Activated naive CD4-positive, alpha-beta T cell treated with anti-CD3 and anti-CD28 coated beads, Interleukin-2, amount 10 ng/mL, durations not matched to agents 7 days and 5 days (primary cell): ENCODE measurements around the gene UCN2.
"Not testable (repeated sequence)": the region's sequence is repeated elsewhere in the genome, so short reads cannot be mapped to it uniquely, and the experiment has no call there.

ENCODE experiments used
- CTCF ChIA-PET: fragments of 350-600 bp; sonication (Branson Sonifier 250); formaldehyde crosslinking; loops from one replicate; lab custom pipeline; 2021; ENCODE audit warnings: antibody characterized with exemption; lab: Charles Lee
- DNase-seq: peaks from one replicate; pipeline ENCODE4 v3.0.0-alpha.2; 2020
- H3K27ac Mint-ChIP-seq: one replicate; pipeline ENCODE4 v1.8.0; 2021; ENCODE audit warnings: mild to moderate bottlenecking, moderate library complexity, mixed read lengths
- H3K27me3 Mint-ChIP-seq: one replicate; pipeline ENCODE4 v1.8.0; 2021; ENCODE audit warnings: mild to moderate bottlenecking, mixed read lengths
- H3K36me3 Mint-ChIP-seq: one replicate; pipeline ENCODE4 v1.8.0; 2021; ENCODE audit warnings: mixed read lengths
- H3K4me1 Mint-ChIP-seq: one replicate; pipeline ENCODE4 v1.8.0; 2021; ENCODE audit warnings: mixed read lengths
- H3K4me3 Mint-ChIP-seq: one replicate; pipeline ENCODE4 v1.8.0; 2021; ENCODE audit warnings: mild to moderate bottlenecking, moderate library complexity, mixed read lengths
- H3K9me3 Mint-ChIP-seq: one replicate; pipeline ENCODE4 v1.8.0; 2021; ENCODE audit warnings: mixed read lengths

The UCN2 gene

GRCh38 chr3:48551651-48552050 is 11.9 kb downstream of the UCN2 start:
- H3K27ac Mint-ChIP-seq, H3K27me3 Mint-ChIP-seq, H3K9me3 Mint-ChIP-seq, DNase-seq, H3K4me3 Mint-ChIP-seq: not testable (repeated sequence)
- H3K4me1 Mint-ChIP-seq, result peaks cover 47% of the 10 kb centered on the region
- CTCF ChIA-PET, result interaction anchor here (1.2 to 7.5 kb wide), 3 partner anchors 10 to 151 kb away, joined by 3 to 91 read pairs (median 3); partner anchors contain the start of genes CCDC51 and TMA7
- peaks cover 44% of the 10 kb centered on the region for H3K36me3 Mint-ChIP-seq

GRCh38 chr3:48548729-48549705 is 14.6 kb downstream of the UCN2 start:
- CTCF ChIA-PET, result interaction anchor here (0.6 to 7.5 kb wide), 20 partner anchors 8 to 148 kb away, joined by 3 to 91 read pairs (median 4); partner anchors contain the start of genes ATRIP, CCDC51, PFKFB4 and SLC26A6
- Mint-ChIP-seq H3K27me3 (no peaks in the 10 kb centered on the region), H3K9me3 (no peaks in the 10 kb centered on the region), H3K4me3 (no peak overlapping the region), H3K36me3 (peaks cover 48% of the 10 kb centered on the region), H3K4me1 (peaks cover 29% of the 10 kb centered on the region), H3K27ac (no peak overlapping the region)
- DNase-seq, result peak; percentile 91

- Mint-ChIP-seq H3K9me3 (no peaks in the 10 kb centered on the region), H3K4me1 (peaks cover 24% of the 10 kb centered on the region), H3K4me3 (no peak overlapping the region), H3K36me3 (peaks cover 47% of the 10 kb centered on the region), H3K27me3 (peaks cover 5% of the 10 kb centered on the region), H3K27ac (no peak overlapping the region)
- DNase-seq, result no peak
- CTCF ChIA-PET, result interaction anchor here (0.8 to 7.5 kb wide), 8 partner anchors 11 to 147 kb away, joined by 3 to 91 read pairs (median 5); partner anchors contain the start of genes CCDC51, PFKFB4 and TMA7
Measured at GRCh38 chr3:48548126-48548525, 15.5 kb downstream of the UCN2 start.

GRCh38 chr3:48546203-48546829 is 17.3 kb downstream of the UCN2 start:
- Mint-ChIP-seq H3K27ac (no peak overlapping the region), H3K36me3 (peaks cover 54% of the 10 kb centered on the region), H3K4me3 (no peak overlapping the region), H3K9me3 (no peaks in the 10 kb centered on the region), H3K27me3 (peaks cover 5% of the 10 kb centered on the region), H3K4me1 (peaks cover 20% of the 10 kb centered on the region)
- CTCF ChIA-PET, result interaction anchor here (1.0 to 2.9 kb wide), 3 partner anchors 9 to 146 kb away, joined by 3 to 11 read pairs (median 6); no protein-coding TSS in a partner anchor
- DNase-seq, result no peak

DNA sequence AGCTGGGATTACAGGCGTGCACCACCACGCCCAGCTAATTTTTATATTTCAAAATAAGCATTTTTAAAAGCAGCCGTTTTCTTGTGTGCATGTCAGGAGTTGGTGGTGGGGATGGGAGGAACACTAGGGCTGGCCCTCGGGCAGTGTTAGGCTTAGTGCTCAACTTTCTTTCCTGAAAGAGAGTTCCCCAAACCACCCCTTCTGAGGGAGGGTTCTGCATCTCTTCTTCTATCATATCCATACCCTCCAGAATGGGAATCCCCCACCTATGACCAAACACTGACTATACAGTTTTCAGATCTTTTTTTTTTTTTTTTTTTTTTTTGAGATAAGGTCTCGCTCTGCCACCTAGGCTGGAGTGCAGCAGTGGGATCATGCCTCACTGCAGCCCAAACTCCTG is 19.4 kb downstream of the UCN2 start:
- DNase-seq, result no peak
- no peak overlapping the region for H3K27ac Mint-ChIP-seq
- CTCF ChIA-PET, result interaction anchor here (0.7 to 2.9 kb wide), 5 partner anchors 14 to 350 kb away, joined by 3 to 11 read pairs (median 8); no protein-coding TSS in a partner anchor
- no peak overlapping the region for H3K4me3 Mint-ChIP-seq
- H3K36me3 Mint-ChIP-seq, result peaks cover 51% of the 10 kb centered on the region
- peaks cover 5% of the 10 kb centered on the region for H3K27me3 Mint-ChIP-seq
- H3K4me1 Mint-ChIP-seq, result peaks cover 13% of the 10 kb centered on the region
- H3K9me3 Mint-ChIP-seq, result no peaks in the 10 kb centered on the region

DNA sequence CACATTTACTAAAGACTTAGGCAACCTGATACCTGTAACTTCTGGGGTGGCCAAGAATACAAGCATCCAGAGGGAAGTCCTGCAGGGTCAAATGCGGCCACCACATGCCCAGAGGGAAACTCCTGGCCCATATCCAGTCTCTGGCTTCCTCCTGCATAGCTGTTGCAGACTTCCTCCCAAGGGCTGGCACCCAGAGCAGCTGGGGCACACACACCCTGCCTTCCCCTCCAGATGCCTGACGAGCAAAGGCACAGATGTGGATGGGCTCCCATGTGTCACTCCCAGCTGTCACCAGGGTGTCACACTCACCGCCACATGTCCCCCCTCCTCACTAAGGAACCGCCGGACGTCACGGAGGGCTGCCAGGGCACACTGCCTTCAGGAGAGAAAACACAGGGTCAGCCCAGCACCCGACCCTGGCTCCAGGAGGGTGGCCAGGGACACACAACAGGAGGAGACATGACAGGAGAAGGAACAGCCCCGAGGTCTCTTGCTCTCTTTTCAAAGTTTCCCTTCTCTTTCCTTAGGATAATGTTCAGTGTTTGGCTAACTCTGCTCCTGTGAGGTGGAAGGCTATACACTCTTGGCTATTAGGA is 20.2 kb downstream of the UCN2 start:
- no peak overlapping the region for H3K27ac Mint-ChIP-seq
- peaks cover 5% of the 10 kb centered on the region for H3K27me3 Mint-ChIP-seq
- no peaks in the 10 kb centered on the region for H3K9me3 Mint-ChIP-seq
- H3K4me1 Mint-ChIP-seq, result peaks cover 7% of the 10 kb centered on the region
- no peak for DNase-seq
- no peak overlapping the region for H3K4me3 Mint-ChIP-seq
- CTCF ChIA-PET, result interaction anchor here (1.8 kb wide), 1 partner anchor 107 kb away, joined by 8 read pairs; no protein-coding TSS in a partner anchor
- peaks cover 51% of the 10 kb centered on the region for H3K36me3 Mint-ChIP-seq

GRCh38 chr3:48538451-48538850 is 25.1 kb downstream of the UCN2 start:
- Mint-ChIP-seq H3K4me3 (no peak overlapping the region), H3K27ac (no peak overlapping the region), H3K36me3 (peaks cover 57% of the 10 kb centered on the region), H3K27me3 (peaks cover 2% of the 10 kb centered on the region), H3K4me1 (peaks cover 8% of the 10 kb centered on the region), H3K9me3 (no peaks in the 10 kb centered on the region)
- CTCF ChIA-PET, result no interaction called here
- no peak for DNase-seq

DNA sequence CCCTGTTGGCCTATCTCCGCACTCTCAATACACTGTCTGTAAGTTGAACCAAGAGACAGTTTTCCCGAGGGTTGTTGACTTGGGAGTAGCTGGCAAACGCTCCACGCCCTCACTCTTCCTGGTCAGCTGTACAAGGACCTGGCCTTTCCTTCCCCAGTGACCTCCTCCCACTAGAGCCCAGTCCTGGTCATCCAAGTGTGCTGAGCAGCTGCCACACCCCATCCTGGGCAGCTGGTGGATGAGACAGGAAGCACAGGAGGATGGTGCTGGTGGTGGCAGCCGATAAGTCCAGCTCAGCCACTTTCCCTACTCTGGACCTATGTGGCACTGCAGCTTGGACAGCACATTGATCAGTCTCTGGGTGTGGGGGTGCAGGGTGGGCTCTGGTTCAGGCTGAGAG is 26.8 kb downstream of the UCN2 start:
- no peaks in the 10 kb centered on the region for H3K27me3 Mint-ChIP-seq
- peaks cover 57% of the 10 kb centered on the region for H3K36me3 Mint-ChIP-seq

GRCh38 chr3:48536116-48536515 is 27.5 kb downstream of the UCN2 start:
- H3K27me3 Mint-ChIP-seq, result no peaks in the 10 kb centered on the region
- no peak overlapping the region for H3K27ac Mint-ChIP-seq
- H3K4me3 Mint-ChIP-seq, result no peak overlapping the region
- no peak for DNase-seq
- peaks cover 12% of the 10 kb centered on the region for H3K4me1 Mint-ChIP-seq
- H3K9me3 Mint-ChIP-seq, result no peaks in the 10 kb centered on the region
- CTCF ChIA-PET, result interaction anchor here (1.7 kb wide), 1 partner anchor 13 kb away, joined by 5 read pairs; no protein-coding TSS in a partner anchor
- H3K36me3 Mint-ChIP-seq, result peaks cover 58% of the 10 kb centered on the region

More for the DNA sequence above, 26.8 kb downstream of the UCN2 start:
- Mint-ChIP-seq H3K4me1 (peaks cover 12% of the 10 kb centered on the region), H3K4me3 (no peak overlapping the region), H3K27ac (no peak overlapping the region), H3K9me3 (no peaks in the 10 kb centered on the region)
- CTCF ChIA-PET, result interaction anchor here (1.7 kb wide), 1 partner anchor 13 kb away, joined by 5 read pairs; no protein-coding TSS in a partner anchor
- DNase-seq, result no peak

DNA sequence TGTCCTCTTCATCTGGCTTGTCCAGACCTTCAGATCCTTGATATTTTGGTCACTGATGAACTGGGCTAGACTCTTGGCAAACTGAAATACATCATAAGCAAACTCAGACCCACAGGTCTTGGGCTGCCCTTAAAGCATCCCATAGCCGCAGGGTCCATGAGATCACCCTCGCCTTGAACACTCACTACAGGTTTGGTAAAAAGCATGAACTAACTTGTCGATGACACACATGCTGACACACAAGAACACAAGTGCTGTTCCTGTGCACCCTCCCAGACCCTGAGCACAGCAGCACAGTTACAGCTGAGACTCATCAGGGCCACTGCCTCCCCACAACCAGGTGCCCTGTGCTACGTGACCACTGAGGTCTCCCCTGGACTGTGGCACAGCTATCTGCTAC is 28.0 kb downstream of the UCN2 start:
- CTCF ChIA-PET, result no interaction called here
- no peaks in the 10 kb centered on the region for H3K9me3 Mint-ChIP-seq
- no peak overlapping the region for H3K4me3 Mint-ChIP-seq
- H3K27ac Mint-ChIP-seq, result no peak overlapping the region
- peaks cover 12% of the 10 kb centered on the region for H3K4me1 Mint-ChIP-seq
- no peak for DNase-seq
- H3K36me3 Mint-ChIP-seq, result peaks cover 60% of the 10 kb centered on the region
- H3K27me3 Mint-ChIP-seq, result no peaks in the 10 kb centered on the region

GRCh38 chr3:48532977-48533337 is 30.6 kb downstream of the UCN2 start:
- CTCF ChIA-PET, result interaction anchor here (0.6 to 2.5 kb wide), 6 partner anchors 12 to 260 kb away, joined by 3 to 10 read pairs (median 4); no protein-coding TSS in a partner anchor
- Mint-ChIP-seq H3K27me3 (no peaks in the 10 kb centered on the region), H3K4me1 (peaks cover 12% of the 10 kb centered on the region), H3K4me3 (no peak overlapping the region), H3K27ac (no peak overlapping the region), H3K9me3 (no peaks in the 10 kb centered on the region), H3K36me3 (peaks cover 57% of the 10 kb centered on the region)
- DNase-seq, result no peak

DNA sequence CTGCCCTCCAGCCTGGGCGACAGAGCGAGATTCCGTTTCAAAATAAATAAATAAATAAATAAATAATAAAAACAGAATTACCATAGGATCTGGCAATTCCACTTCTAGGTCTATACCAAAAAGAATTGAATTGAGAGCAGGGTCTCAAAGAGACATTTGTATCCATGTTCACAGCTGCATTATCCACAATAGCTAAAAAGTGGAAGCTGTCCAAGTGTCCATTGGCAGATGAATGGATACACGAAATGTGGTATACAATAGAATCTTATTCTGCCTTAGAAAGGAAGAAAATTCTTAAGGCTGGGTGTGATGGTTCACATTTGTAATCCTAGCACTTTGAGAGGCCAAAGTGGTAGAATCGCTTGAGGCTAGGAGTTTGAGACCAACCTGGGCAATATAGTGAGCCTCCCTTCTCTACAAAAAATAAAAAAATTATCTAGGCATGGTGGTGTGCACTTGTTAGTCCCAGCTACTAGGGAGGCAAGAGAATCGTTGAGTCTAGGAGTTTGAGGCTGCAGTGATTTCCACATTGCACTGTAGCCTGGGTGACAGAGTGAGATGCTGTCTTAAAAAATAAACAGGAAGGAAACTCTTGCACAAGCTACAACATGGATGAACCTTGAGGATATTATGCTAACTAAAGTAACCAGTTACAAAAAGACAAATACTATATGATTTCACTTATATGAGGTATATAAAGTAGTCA is 31.2 kb downstream of the UCN2 start:
- Mint-ChIP-seq H3K27ac (no peak overlapping the region), H3K36me3 (peaks cover 57% of the 10 kb centered on the region), H3K9me3 (no peaks in the 10 kb centered on the region), H3K4me3 (no peak overlapping the region), H3K27me3 (no peaks in the 10 kb centered on the region), H3K4me1 (peaks cover 12% of the 10 kb centered on the region)
- CTCF ChIA-PET, result interaction anchor here (0.6 to 2.5 kb wide), 5 partner anchors 16 to 260 kb away, joined by 3 to 10 read pairs (median 4); no protein-coding TSS in a partner anchor
- no peak for DNase-seq

DNA sequence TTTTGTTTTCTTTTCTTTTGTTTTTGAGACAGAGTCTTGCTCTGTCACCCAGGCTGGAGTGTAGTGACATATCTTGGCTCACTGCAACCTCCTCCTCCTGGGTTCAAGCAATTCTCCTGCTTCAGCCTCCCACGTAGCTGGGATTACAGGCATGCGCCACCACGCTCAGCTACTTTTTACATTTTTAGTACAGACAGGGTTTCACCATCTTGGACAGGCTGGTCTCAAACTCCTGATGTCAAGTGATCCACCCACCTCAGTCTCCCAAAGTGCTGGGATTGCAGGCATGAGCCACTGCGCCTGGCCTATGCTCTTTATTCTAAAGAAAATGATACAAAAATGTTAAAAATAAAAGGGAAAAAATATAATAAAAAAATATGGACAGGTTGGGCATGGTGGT is 32.9 kb downstream of the UCN2 start:
- DNase-seq, H3K27me3 Mint-ChIP-seq, H3K4me3 Mint-ChIP-seq, H3K27ac Mint-ChIP-seq, H3K9me3 Mint-ChIP-seq: not testable (repeated sequence)
- CTCF ChIA-PET, result interaction anchor here (0.8 to 2.5 kb wide), 3 partner anchors 19 to 95 kb away, joined by 5 to 10 read pairs (median 7); no protein-coding TSS in a partner anchor
- H3K36me3 Mint-ChIP-seq, result peaks cover 57% of the 10 kb centered on the region
- H3K4me1 Mint-ChIP-seq, result peaks cover 12% of the 10 kb centered on the region
